GM18867 (cell line): ENCODE measurements around the gene SUV39H2.
A peak's percentile ranks its signal among the peaks of the same experiment; 100 is the strongest.
"Not testable (repeated sequence)": the region's sequence is repeated elsewhere in the genome, so short reads cannot be mapped to it uniquely, and the experiment has no call there.

Experiments used
- ATAC-seq: cut with Tn5 transposase; IDR thresholded peaks from one replicate; pipeline ENCODE4 v1.9.1; 2021; ENCODE audit warnings: mild to moderate bottlenecking, moderate library complexity; ENCODE audit not compliant: unreplicated experiment

Gene SUV39H2

DNA sequence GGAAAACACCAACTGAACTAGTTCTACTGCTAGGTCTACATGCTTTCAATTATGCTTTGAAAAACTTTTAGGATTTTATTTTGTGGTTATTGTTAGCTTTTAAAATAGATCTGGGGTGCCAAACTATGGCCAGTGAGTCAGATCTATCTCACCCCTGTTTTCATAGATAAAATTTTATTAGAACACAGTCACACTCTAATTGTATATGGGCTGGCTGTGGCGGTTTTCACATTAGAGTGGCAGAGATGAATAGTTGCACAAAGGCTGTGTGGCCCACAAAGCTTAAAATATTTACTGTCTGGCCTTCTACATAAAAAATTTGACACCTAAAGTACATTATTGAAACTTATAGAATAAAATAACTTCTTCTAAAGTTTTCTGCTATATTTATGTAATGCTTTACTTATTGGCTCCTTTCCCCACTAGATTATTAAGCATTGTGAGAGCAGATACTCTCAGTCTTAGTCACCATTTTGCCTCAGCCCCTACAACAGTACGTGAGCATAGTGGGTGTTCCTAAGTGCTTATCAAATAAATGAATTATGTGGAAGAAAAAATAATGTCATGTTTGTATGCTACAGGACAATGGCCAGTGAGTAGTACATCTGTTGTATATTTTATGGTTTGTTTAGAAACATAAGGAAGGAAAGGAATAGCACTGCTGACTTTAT lies 5.4 kb upstream of the SUV39H2 start:
- no peak for ATAC-seq

GRCh38 chr10:14875941-14876340 lies 2.7 kb upstream of the SUV39H2 start:
- ATAC-seq, result no peak

GRCh38 chr10:14876764-14877163 lies 1.9 kb upstream of the SUV39H2 start:
- ATAC-seq, result no peak

DNA sequence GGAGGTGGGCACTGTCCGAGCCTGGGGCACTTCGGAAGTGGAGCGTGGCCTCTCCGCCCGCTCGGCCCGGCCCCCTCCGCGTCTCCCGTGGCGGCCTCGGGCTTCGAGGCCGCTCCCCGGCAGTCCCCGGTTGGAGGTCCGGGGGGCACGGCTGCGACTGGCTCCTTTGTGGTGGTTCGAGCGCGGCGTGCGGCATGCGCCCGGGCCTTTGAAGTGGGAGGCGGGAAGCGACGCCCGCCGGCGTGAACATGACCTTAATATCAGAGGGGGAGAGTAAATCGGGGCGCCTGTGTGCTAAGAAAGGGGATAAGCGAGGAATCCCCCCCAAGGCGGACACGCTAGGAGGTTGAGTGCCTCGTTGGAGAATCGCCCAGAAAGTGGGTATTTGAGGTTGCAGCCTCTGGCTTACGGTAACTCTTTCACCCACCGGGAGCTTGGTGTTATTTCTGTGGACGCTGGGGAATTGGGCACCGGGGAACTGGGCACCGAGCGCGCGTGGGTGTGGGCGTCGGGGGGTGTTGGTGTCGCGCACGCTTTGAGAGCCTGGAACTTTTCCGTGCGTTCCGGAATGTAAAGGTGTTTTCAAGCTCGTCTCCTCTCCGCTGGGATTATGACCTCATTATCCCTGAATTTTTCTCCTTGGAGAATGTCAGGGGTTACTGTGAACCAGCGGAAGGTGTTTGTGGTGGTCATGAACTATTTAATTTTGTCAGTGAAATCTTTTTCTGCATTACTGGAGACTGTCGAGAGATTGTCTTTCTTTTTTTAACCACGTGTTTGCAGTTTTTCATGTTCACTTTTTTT lies 660 bp downstream of the SUV39H2 start:
- peak; percentile 19 for ATAC-seq

GRCh38 chr10:14879928-14880193 lies 1.2 kb downstream of the SUV39H2 start:
- no peak for ATAC-seq

GRCh38 chr10:14880229-14880628 lies 1.6 kb downstream of the SUV39H2 start:
- no peak for ATAC-seq

DNA sequence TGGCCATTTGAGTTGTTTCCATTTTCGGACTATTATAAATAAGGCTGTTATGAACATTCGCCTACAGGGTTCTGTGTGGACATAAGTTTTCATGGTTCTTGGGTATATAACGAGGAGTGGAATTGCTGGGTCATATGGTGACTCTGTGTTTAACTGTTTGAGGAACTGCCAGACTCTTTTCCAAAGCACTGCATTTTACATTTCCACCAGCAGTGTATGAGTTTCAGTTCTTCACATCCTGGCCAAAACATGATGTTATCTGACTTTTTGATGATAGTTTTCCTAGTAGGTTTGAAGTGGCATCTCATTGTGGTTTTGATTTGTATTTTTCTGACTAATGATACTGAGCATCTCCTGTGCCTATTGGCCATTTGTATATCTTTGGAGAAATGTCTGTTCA lies 5.4 kb downstream of the SUV39H2 start:
- ATAC-seq, result no peak

GRCh38 chr10:14889318-14889717 lies 10.7 kb downstream of the SUV39H2 start:
- no peak for ATAC-seq

DNA sequence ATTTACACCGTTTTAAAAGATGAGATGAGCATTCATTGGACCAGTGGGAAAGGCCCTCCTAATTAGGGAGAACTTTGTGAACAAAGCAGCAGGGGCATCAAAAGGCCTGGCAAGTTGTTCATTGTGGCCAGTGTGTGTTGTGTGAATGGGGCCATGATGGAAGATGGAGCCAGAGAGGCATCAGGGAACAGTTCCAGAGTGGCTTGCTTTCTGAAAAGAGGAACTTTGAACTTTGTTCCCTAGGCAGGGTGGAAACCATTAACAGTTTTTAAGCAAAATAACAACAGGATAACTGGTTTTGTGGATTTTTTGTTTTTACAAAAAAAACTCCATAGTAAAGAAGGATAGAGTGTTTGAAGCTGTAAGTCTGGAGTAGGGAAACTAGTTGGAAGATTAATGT lies 12.5 kb downstream of the SUV39H2 start:
- no peak for ATAC-seq

GRCh38 chr10:14904316-14904732 lies 25.7 kb downstream of the SUV39H2 start:
- ATAC-seq, result peak; percentile 54

- ATAC-seq, result no peak
Observed at GRCh38 chr10:14904864-14905263, 26.2 kb downstream of the SUV39H2 start.

DNA sequence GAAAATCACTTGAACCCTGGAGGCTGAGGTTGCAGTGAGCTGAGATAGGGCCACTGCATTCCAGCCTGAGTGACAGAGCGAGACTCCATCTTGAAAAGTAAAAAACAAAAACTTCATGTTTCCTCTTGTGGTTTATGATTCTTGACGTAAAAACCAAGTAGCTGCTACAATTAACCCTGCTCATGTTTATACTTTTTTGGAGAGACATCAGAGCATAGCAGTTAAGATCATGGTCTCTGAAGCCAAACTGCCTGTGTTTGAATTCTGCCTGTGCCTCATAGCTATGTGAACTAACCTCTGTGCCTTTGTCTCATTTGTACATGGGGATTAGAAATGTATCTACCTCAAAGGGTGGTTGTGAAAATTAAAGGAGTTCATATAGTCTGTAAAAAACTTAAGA lies 27.2 kb downstream of the SUV39H2 start:
- no peak for ATAC-seq

- ATAC-seq, result no peak
Observed at GRCh38 chr10:14906765-14907164, 28.1 kb downstream of the SUV39H2 start.

DNA sequence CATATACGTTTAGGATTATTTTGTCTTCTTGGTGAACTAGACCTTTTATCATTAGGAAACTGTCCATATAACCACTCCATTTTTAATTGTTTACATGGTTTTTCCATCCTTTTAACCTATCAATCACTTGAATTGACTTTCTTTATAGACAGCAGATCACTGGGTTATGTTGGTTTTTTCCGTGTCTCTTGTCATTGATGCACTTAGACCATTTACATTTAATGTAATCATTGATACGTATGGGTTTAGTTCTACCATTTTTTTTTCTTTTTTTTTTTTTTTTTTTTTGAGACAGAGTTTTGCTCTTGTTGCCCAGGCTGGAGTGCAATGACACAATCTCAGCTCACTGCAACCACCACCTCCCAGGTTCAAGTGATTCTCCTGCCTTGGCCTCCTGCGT lies 28.9 kb downstream of the SUV39H2 start:
- not testable (repeated sequence) for ATAC-seq

DNA sequence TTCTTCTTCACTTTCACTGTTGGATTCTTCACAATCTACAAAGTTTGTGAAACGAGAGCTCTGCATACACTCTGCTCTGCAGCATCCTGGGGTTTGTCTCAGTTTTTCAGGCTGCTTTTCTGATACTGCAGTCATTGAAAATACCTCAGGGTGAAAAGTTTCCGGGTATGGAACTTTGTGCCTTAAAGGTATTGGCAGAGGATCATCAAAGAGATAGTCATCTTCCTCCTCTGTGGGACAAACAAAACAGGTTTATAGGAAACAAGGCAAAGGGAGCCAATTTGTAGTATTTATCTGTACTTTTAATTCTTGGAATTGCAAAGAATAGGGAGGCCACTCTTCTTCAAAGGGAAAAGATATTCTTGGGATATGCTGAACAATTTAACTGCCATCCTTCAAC lies 30.4 kb downstream of the SUV39H2 start:
- no peak for ATAC-seq

GRCh38 chr10:14910953-14911352 lies 32.3 kb downstream of the SUV39H2 start:
- no peak for ATAC-seq

GRCh38 chr10:14911801-14912200 lies 33.1 kb downstream of the SUV39H2 start:
- ATAC-seq, result no peak

DNA sequence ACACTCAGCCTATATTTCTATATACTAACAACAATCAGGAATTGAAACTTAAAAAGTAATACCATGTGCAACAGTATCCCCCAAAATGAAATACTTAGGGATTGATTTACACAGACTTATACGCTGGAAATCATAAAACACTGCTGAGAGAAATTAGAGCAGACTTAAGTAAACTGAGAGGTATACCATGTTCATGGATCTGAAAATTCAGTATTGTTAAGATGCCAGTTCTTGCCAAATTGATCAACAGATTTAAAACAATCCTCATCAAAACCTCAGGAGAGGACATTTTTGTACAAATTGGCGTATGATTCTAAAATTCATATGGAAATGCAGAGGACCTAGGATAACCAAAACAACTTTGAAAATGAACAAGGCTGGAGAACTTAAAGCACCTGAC lies 37.9 kb downstream of the SUV39H2 start:
- no peak for ATAC-seq

GRCh38 chr10:14917827-14918226 lies 39.2 kb downstream of the SUV39H2 start:
- no peak for ATAC-seq

- no peak for ATAC-seq
Observed at GRCh38 chr10:14918964-14919363, 40.3 kb downstream of the SUV39H2 start.

- no peak for ATAC-seq
Observed at GRCh38 chr10:14924013-14924412, 45.3 kb downstream of the SUV39H2 start.

- no peak for ATAC-seq
Observed at GRCh38 chr10:14925268-14925667, 46.6 kb downstream of the SUV39H2 start.

DNA sequence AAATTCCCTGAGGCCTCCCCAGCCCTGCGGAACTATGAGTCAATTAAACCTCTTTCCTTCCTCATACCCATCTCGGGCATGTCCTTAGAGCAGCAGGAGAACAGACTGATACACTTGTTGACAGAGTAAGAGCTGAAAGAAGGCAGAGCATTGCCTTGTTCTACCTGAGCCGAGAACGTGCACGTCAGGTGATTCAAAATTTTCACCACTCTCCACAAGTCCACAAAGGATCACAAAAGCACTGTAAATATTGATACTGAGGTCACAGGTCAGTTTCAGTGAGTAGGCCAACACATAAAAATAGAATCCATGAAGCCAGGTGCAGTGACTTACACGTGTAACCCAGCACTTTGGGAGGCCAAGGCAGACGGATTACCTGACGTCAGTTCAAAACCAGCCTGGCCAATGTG lies 47.4 kb downstream of the SUV39H2 start:
- ATAC-seq, result peak; percentile 15
